ENCODE measurements around the gene CACNG6.

CACNG6 gene

GRCh38 chr19:53971673-53972072, 19.8 kb upstream of the CACNG6 start:
- TF ChIP-seq CTCF (IDR thresholded peaks at IDR 0.05) = no peak
- no peak overlapping the region for H3K4me3 ChIP-seq
- DNase-seq = no peak
- H3K36me3 ChIP-seq = no peaks in the 10 kb centered on the region
- peaks cover 0 to 31% of the 10 kb centered on the region in 2 donors for H3K27me3 ChIP-seq
- no peaks in the 10 kb centered on the region for H3K9me3 ChIP-seq
- intact Hi-C loops (cut with DNase I; ENCODE audit: low total_unique reads) = no loop called here
- H3K27ac ChIP-seq = no peak overlapping the region
- no peaks in the 10 kb centered on the region for H3K4me1 ChIP-seq

GRCh38 chr19:53977429-53977990, 13.9 kb upstream of the CACNG6 start:
- H3K27ac ChIP-seq = no peak overlapping the region
- H3K27me3 ChIP-seq = peaks cover 3 to 75% of the 10 kb centered on the region in 2 donors
- no peaks in the 10 kb centered on the region for H3K36me3 ChIP-seq
- intact Hi-C loops (cut with DNase I; ENCODE audit: low total_unique reads) = no loop called here
- no peaks in the 10 kb centered on the region for H3K9me3 ChIP-seq
- TF ChIP-seq CTCF (IDR thresholded peaks at IDR 0.05) = no peak
- H3K4me1 ChIP-seq = peaks cover 0 to 31% (median 24%) of the 10 kb centered on the region in 4 donors
- peak overlapping the region; percentile 18 to 43 for H3K4me3 ChIP-seq
- DNase-seq = peak; percentile 78 to 83

GRCh38 chr19:53977991-53978731, 13.3 kb upstream of the CACNG6 start:
- no peak overlapping the region for H3K27ac ChIP-seq
- peaks cover 3 to 81% of the 10 kb centered on the region in 2 donors for H3K27me3 ChIP-seq
- H3K36me3 ChIP-seq = no peaks in the 10 kb centered on the region
- no peak for TF ChIP-seq CTCF (IDR thresholded peaks at IDR 0.05)
- H3K4me3 ChIP-seq = peak overlapping the region; percentile 18 to 43
- DNase-seq = peak in 1 of 2 donors; percentile 48
- H3K9me3 ChIP-seq = no peaks in the 10 kb centered on the region
- peaks cover 0 to 35% (median 24%) of the 10 kb centered on the region in 4 donors for H3K4me1 ChIP-seq
- intact Hi-C loops (cut with DNase I; ENCODE audit: low total_unique reads) = no loop called here

- no peak overlapping the region for H3K27ac ChIP-seq
- H3K9me3 ChIP-seq = no peaks in the 10 kb centered on the region
- H3K27me3 ChIP-seq = peaks cover 3 to 91% of the 10 kb centered on the region in 2 donors
- peaks cover 0 to 35% (median 24%) of the 10 kb centered on the region in 4 donors for H3K4me1 ChIP-seq
- H3K4me3 ChIP-seq = peak overlapping the region in 1 of 2 donors; percentile 33
- H3K36me3 ChIP-seq = no peaks in the 10 kb centered on the region
- no peak for DNase-seq
- intact Hi-C loops (cut with DNase I; ENCODE audit: low total_unique reads) = no loop called here
- no peak for TF ChIP-seq CTCF (IDR thresholded peaks at IDR 0.05)
Observed at GRCh38 chr19:53978975-53979801, 12.2 kb upstream of the CACNG6 start.

GRCh38 chr19:53980539-53981375, 10.7 kb upstream of the CACNG6 start:
- no peaks in the 10 kb centered on the region for H3K9me3 ChIP-seq
- TF ChIP-seq CTCF (IDR thresholded peaks at IDR 0.05) = no peak
- no peaks in the 10 kb centered on the region for H3K36me3 ChIP-seq
- no peak overlapping the region for H3K27ac ChIP-seq
- intact Hi-C loops (cut with DNase I; ENCODE audit: low total_unique reads) = no loop called here
- no peak for DNase-seq
- no peak overlapping the region for H3K4me3 ChIP-seq
- H3K27me3 ChIP-seq = peaks cover 3 to 87% of the 10 kb centered on the region in 2 donors
- H3K4me1 ChIP-seq = peaks cover 0 to 35% (median 24%) of the 10 kb centered on the region in 4 donors

Data from tibial artery (tissue), 4 donors.